ENCODE data around the gene RAD51B.
A peak's percentile ranks its signal among the peaks of the same experiment; 100 is the strongest.

The RAD51B gene

GRCh38 chr14:67900231-67900630, 80.7 kb downstream of the RAD51B start:
- DNase-seq (ENCODE audit: low spot score), result no peak

- no peak for DNase-seq (ENCODE audit: low spot score)
Measured at GRCh38 chr14:67908052-67908754, 88.6 kb downstream of the RAD51B start.

GRCh38 chr14:67911562-67911961, 92.0 kb downstream of the RAD51B start:
- DNase-seq (ENCODE audit: low spot score), result no peak

GRCh38 chr14:67916430-67916829, 96.9 kb downstream of the RAD51B start:
- DNase-seq (ENCODE audit: low spot score), result no peak

- DNase-seq (ENCODE audit: low spot score), result no peak
Measured at GRCh38 chr14:67917006-67917405, 97.4 kb downstream of the RAD51B start.

GRCh38 chr14:67918838-67919237, 99.3 kb downstream of the RAD51B start:
- DNase-seq (ENCODE audit: low spot score), result no peak

GRCh38 chr14:67919259-67920032, 99.9 kb downstream of the RAD51B start:
- no peak for DNase-seq (ENCODE audit: low spot score)

GRCh38 chr14:67926821-67927220, 107.2 kb downstream of the RAD51B start:
- no peak for DNase-seq (ENCODE audit: low spot score)

GRCh38 chr14:67927244-67927643, 107.7 kb downstream of the RAD51B start:
- DNase-seq (ENCODE audit: low spot score), result no peak

- DNase-seq (ENCODE audit: low spot score), result no peak
Measured at GRCh38 chr14:67928375-67928774, 108.8 kb downstream of the RAD51B start.

- DNase-seq (ENCODE audit: low spot score), result no peak
Measured at GRCh38 chr14:67932708-67933246, 113.2 kb downstream of the RAD51B start.

- no peak for DNase-seq (ENCODE audit: low spot score)
Measured at GRCh38 chr14:67933266-67933665, 113.7 kb downstream of the RAD51B start.

GRCh38 chr14:67934087-67934486, 114.5 kb downstream of the RAD51B start:
- peak; percentile 48 for DNase-seq (ENCODE audit: low spot score)

- DNase-seq (ENCODE audit: low spot score), result no peak
Measured at GRCh38 chr14:67934862-67935261, 115.3 kb downstream of the RAD51B start.

GRCh38 chr14:67935371-67935770, 115.8 kb downstream of the RAD51B start:
- DNase-seq (ENCODE audit: low spot score), result no peak

GRCh38 chr14:67938071-67938470, 118.5 kb downstream of the RAD51B start:
- no peak for DNase-seq (ENCODE audit: low spot score)

- DNase-seq (ENCODE audit: low spot score), result peak; percentile 5
Measured at GRCh38 chr14:67940486-67941455, 121.2 kb downstream of the RAD51B start.

GRCh38 chr14:67941456-67942018, 122.0 kb downstream of the RAD51B start:
- DNase-seq (ENCODE audit: low spot score), result peak; percentile 31

- DNase-seq (ENCODE audit: low spot score), result no peak
Measured at GRCh38 chr14:67942080-67942710, 122.6 kb downstream of the RAD51B start.

GRCh38 chr14:67943947-67944346, 124.4 kb downstream of the RAD51B start:
- DNase-seq (ENCODE audit: low spot score), result peak; percentile 74

GRCh38 chr14:67944605-67945004, 125.0 kb downstream of the RAD51B start:
- DNase-seq (ENCODE audit: low spot score), result no peak

Measured in globus pallidus (tissue), 1 donor.